Endometrial microvascular endothelial cells (primary cell): ENCODE data around the gene METRN. TPM values are rescaled to one million over a fixed set of nuclear protein-coding genes. Genes with fewer than 3 reads are reported as not detected.

Experiments
- in situ Hi-C: cut with HindIII; loops from 2 replicates; pipeline ENCODE4 v1.10.0; 2017; ENCODE audit warnings: low sequenced_read_pairs, low pct_unique_long_range_greater_than_20kb; ENCODE audit errors: inconsistent ontology term
- total RNA-seq: library from RNA; depleted of rRNA; stranded (reverse); fragments of >200 nt; gene quantifications from one replicate; pipeline ENCODE4 v1.2.3, GENCODE V29; 2015; ENCODE audit errors: inconsistent ontology term

METRN gene
- total RNA-seq, 1 donor from 2014 or later: 17.2 TPM

DNA sequence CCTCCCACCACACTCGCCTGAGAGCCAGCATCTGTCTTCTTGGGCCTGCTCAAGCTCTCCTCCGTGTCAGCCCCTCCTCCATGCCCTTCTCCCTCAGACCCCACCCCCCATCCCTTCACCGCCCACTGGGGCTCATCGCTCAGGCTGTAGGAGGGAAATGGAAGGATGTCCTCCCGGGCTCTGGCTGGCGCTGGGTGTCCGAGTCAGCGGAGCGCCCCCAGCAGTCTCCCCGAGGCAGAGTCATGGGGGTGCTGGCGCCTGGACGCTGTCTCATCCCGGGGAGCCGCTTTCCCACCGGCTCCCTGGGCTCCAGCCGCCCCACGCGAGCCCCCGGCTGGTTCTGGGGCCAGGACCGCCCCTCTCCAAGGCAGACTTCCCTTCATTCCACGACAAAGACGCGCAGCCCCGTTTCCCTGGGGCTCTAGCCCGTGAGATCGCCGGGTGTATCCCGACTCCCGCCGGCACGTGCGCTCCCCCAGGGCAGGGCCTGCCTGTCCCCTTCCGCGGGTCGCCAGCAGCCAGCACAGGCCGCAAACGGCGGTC is 5.6 kb downstream of the METRN start:
- in situ Hi-C loops: no loop called here

GRCh38 chr16:720990-721764 is 6.3 kb downstream of the METRN start, which contains the start of gene ANTKMT:
Gene ANTKMT, plus strand, starts transcription at chr16:721146. Its CDS starts 129 bp downstream, at chr16:721275.
- in situ Hi-C loops: no loop called here

DNA sequence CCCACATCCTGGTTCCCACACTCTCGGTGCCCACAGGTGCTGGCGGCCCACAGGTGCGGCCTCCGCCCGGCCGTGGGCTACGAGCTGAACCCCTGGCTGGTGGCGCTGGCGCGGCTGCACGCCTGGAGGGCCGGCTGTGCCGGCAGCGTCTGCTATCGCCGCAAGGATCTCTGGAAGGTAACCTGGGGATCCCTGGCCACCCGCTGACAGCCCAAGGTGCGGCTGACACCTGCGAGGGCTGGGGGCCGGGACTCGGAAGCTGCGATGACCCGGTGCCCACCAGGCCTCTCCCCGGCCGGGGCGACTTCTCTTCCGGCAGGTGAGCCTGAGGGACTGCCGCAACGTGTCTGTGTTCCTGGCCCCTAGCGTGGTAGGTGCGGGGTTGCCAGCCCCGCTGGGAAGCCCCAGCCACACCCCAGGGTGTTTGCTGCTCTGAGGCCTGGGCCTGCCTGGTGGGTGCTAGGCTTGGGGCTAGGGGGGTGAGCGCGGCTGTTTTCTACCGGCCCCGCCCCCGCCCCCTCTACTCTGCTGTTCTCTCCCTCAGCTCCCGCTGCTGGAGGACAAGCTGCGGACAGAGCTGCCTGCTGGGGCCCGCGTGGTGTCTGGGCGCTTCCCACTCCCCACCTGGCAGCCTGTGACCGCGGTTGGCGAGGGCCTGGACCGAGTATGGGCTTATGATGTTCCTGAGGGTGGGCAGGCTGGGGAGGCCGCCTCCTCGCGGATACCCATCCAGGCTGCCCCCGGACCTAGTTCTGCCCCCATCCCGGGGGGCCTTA is 7.0 kb downstream of the METRN start:
- in situ Hi-C loops: no loop called here

- in situ Hi-C loops: no loop called here
Measured at GRCh38 chr16:722835-723633, 8.1 kb downstream of the METRN start.

GRCh38 chr16:723695-724094 is 8.8 kb downstream of the METRN start:
- in situ Hi-C loops: no loop called here

DNA sequence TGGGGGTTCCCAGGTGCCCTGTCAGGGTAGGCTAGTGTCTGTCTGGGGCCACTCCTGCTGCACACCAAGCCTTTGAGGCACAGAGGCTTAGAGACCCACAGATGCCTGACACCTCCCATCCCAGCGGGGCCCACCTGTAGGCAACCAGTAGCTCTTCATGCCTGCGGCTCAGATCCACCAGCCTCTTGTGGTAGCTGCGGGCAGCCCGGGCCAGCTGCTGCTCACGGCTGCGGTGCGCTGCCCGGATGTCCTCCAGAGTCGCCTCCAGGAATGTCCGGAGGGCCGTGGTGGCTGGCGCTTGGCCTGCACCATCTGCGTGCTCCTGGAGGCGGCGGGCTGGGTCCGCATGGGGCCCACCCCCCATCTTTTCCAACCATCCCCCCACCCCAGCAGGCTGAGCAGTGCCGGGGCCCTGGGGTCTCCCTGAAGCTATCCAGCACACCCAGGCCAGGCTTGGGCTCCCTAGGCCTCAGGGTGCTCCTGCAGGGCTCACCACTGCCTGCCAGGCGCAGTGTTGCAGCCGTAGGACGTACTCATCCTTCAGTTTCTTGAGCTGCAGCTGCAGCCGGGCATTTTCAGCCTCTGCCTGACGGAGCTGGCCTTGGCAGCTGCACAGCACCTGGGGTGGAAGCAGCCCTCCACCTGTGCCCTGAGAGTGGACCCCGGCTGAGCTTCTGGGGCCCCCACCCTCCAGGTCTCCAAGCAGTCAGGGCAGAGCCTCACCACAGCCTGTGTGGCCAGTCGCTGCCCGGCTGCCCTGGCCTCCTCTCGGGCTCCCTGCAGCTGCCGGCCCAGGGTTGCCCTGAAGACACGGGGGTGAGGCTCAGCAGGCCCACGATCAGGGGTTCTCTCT is 9.5 kb downstream of the METRN start:
- in situ Hi-C loops: no loop called here

- in situ Hi-C loops: no loop called here
Measured at GRCh38 chr16:725041-725376, 10.1 kb downstream of the METRN start.

- in situ Hi-C loops: no loop called here
Measured at GRCh38 chr16:725463-726187, 10.7 kb downstream of the METRN start.

DNA sequence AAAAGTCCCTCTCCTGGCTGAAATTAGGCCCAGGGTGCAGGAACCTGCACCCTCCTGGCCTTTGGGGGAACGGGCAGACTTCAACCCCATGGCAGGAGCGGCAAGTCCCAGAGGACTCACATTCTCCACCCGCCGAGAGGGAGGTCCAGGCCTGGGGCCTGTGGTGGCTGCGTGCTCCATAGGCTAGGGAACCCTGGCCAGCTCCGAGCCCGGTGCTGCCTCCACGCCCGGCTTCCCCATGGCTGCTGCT is 11.2 kb downstream of the METRN start:
- in situ Hi-C loops: no loop called here

DNA sequence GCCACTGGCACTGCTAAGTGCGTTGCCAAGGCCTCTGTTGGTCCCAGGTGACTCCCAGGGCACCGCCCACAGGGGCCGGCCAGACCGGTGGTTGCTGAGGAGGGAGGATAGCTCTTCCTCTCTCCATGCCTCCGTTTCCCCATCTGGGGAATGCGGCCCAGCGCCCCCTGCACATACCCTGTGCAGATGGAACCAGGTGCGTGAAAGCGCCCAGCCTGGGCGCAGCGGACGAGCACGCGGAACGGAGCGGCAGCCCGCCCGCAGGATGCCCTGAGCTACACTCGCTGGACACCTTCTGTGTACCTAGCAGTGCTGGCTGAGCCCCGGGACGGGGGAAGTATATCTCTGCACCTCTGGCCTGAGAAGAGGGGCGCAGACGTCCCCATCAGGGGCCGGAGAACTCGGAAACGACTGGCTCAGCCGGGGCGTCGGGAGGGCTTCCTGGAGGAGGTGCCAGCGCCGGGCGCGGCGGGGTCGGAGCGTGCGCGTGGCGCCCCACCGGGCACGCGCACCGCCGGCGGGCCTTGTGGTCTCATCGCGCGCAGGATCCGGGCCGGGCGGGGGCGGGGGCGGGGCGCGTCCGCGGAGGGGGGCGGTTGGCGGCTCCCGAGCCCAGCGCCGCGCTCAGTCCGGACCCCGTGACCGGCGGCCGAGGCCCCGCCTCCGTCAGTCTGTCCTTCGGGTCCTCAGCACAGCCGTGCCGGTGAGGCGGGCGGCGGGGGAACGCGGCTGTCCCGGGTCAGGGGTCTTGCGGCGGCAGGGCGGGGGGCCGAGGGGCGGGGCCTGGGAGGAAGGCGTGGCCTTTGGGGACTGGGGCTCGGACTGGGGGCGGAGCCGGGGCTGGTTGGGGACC is 11.7 kb downstream of the METRN start, which contains the start of the genes CCDC78 and HAGHL:
Gene CCDC78, minus strand, starts transcription at position 6 of the 853 bp plus-strand sequence. CDS start 76 bp downstream, outside the sequence.
Gene HAGHL, plus strand, starts transcription at position 669 of the 853 bp plus-strand sequence. CDS start 404 bp downstream, outside the sequence.
- in situ Hi-C loops: no loop called here

GRCh38 chr16:727291-727977 is 12.5 kb downstream of the METRN start:
- in situ Hi-C loops: no loop called here

DNA sequence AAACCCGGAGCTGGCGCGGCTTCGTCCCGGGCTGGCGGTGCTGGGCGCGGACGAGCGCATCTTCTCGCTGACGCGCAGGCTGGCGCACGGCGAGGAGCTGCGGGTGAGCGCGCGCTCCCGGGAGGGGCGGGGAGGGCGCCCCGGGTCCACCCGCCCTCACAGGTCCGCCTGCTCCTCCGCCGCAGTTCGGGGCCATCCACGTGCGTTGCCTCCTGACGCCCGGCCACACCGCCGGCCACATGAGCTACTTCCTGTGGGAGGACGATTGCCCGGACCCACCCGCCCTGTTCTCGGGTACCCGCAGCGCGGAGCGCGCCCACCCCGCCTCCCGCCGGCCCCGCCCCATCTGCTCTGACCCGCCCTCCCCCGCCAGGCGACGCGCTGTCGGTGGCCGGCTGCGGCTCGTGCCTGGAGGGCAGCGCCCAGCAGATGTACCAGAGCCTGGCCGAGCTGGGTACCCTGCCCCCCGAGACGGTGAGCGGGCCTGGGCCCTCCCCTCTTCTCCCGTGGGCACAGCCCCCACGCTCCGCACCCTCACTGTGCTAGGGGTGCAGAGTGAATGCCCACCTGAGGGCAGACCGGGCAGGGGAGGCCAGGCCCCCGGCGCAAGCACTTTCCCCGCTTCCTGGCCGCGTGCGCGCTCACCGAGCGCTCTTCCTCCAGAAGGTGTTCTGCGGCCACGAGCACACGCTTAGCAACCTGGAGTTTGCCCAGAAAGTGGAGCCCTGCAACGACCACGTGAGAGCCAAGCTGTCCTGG is 13.4 kb downstream of the METRN start:
- in situ Hi-C loops: no loop called here

- in situ Hi-C loops: no loop called here
Measured at GRCh38 chr16:728890-729744, 14.2 kb downstream of the METRN start.

GRCh38 chr16:729768-730665 is 15.1 kb downstream of the METRN start:
- in situ Hi-C loops: no loop called here
